Measurements from ENCODE around the gene CACNA2D4.

CACNA2D4 gene

GRCh38 chr12:1800401-1801302 lies 117.8 kb downstream of the CACNA2D4 start:
- no peak for DNase-seq

DNA sequence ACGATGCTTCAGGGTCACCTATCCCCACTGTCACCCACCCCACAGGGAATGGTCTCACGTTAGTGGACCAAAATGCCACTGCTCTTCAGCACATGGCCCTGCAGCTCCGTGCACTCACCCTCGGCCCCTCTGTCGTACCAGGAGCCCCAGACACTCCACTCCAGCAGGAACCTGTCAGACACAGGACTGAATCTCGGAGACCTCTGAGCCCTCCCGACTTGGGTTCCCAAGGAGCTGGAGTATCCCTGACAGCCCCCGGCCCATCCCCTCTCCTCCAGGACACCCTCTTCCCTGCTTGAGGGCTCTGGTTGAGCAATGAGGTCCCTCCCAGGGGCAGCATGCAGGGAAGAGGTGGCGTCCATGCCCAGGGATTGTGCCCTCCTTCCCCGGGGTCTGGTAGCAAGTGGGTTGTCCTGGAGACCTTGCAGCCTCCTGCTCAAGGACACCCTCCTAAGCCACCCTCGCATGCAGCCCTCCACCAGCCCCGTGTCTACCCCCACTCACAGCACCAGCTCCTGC lies 118.5 kb downstream of the CACNA2D4 start:
- no peak for DNase-seq

- DNase-seq: no peak
These were observed 119.2 kb downstream of the CACNA2D4 start for GRCh38 chr12:1799051-1799881.

- DNase-seq: no peak
These were observed 119.8 kb downstream of the CACNA2D4 start for GRCh38 chr12:1798641-1799020.

- DNase-seq: no peak
These were observed 120.3 kb downstream of the CACNA2D4 start for GRCh38 chr12:1797991-1798640.

GRCh38 chr12:1797011-1797901 lies 121.2 kb downstream of the CACNA2D4 start:
- DNase-seq: peak; percentile 82

DNA sequence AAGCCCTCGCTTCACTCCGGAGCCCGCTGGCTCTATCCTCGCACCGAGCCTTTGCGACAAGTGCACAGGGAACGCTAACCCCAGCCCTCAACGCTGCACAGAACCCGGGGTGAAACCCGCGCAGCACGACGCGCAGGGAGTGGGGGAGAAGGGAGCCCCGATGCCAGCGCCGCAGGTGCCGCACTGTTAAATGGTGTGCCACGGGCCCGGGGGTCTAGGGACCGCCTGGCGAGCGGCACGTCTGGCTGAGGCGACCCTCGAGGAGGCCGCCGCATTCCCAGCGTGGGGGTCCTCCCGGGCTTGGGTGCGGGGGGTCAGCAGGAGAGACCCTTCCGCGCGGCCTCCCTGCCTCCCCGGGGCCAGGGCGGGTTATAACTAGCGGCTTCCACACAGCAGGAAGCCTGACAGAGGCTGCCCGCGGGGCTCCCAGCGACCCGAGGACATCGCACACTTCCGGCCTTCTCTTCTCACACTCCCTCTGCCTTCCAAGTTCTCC lies 121.9 kb downstream of the CACNA2D4 start:
- DNase-seq: no peak

DNA sequence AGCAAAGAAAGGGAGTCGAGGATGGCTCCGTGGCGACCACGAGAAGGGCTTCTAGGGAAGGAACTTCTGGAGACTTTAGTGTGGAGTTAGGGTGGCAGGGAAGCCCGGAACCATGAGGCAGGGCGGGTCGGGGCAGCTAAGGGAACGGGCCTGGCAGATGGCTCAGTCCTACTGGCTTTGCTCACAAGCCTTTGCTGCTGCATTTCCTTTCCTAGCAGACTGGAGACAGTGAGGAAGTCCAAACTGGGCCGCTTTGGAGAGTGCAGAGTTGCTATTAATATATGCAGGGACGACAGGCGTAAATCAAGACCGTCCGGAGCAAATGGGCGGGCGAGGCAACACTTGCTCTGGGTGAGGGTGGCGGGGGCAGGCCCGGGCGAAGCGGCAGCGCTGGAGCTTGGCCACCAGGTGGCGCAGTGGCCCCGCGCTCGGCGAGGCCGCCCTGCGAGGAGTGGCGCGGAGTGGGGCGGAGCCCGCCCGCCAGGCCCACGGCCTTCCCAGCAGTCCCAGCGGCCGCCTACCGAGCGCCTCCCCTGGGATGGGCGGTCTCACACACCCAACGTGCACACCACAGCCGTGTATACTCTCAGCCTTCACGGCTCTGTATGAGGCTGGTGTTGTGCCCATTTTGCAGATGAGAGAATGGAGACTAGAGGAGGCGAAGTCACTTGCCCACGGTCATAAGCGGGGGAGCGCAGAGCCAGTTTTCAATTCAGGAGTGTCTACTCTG lies 122.5 kb downstream of the CACNA2D4 start:
- DNase-seq: peak; percentile 89

DNA sequence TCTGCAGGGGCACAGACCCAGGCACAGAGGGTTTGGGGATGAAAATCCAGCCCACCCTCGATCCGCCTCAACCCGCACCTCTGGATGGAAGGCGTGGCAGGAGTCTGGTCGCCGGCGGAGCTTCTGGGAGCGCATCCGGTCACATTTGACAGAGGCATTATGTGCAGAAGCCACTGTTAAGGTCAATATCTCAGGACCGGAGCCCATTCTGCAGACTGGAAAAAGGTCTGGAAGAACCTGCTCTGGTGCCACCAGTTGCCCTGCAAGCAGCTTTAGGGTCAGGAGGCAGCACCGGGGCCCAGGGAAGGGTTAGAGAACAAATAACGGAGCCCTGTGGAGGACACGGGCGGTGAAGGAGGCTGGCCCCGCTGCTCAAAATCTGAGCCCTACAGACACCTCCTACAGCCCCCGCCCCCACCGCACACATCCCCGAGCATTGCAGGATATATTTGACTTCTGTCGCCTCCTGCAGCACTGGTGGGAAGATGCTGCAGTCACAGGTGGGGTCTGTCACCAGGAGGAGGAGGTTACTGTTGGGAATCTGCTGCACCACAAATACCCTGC lies 123.1 kb downstream of the CACNA2D4 start:
- no peak for DNase-seq

GRCh38 chr12:1794440-1795090 lies 123.9 kb downstream of the CACNA2D4 start:
- DNase-seq: no peak

DNA sequence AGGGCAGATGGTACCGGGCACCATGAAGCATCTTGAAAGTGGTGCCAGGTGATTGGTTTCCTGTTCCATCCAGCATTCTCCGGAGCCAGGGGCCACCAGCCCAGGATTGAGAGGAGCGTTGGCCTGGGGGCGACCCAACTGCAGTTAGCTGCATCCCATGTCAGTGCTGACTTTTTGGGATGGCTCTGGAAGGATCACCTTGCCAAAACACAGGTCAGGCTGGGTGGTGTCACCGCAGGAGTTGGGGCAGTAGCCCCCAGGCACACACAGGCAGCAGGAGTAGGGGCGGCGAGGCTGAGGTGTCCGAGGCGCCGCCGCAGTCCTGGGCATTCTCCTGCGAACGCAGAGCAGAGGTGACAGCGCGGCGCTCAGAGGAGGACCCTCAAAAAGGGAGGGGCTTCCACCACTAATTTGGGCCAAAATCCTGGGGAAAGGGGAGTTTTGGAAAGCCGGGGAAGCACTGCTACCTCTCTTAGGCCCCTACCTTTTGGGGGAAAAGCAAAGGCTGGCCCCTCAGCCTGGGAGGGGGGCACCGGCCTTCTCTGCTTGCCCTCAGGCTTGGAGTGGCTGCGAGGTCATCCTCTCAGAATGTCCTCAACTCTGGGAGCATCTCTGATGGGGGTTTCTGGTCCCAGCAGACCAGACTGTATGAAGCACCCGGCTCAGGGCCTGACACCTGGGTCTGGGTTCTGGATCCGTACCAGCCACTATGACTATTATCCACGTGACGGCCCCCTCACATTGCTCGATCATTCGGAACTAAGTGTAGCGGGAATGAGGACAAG lies 124.8 kb downstream of the CACNA2D4 start:
- no peak for DNase-seq

DNA sequence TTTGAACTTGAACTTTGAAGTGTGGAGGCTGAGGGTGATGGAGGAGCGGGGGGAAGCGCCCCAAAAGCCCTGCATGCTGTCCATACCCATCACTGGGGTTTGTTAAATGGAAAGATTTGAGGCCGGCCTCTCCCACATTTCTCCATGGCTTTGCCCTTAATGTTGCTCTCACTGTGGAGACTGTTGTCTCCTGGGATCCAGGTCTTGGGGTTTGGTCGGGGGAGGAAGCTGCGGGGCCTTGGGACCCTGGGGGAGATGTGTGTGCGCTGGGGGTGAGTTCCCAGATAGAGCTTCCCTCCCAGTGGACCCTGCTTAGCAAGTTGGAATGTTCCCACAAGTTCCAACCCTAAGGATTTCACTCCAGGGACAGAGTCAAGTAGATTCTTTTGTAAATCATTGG lies 126.0 kb downstream of the CACNA2D4 start:
- DNase-seq: no peak

DNA sequence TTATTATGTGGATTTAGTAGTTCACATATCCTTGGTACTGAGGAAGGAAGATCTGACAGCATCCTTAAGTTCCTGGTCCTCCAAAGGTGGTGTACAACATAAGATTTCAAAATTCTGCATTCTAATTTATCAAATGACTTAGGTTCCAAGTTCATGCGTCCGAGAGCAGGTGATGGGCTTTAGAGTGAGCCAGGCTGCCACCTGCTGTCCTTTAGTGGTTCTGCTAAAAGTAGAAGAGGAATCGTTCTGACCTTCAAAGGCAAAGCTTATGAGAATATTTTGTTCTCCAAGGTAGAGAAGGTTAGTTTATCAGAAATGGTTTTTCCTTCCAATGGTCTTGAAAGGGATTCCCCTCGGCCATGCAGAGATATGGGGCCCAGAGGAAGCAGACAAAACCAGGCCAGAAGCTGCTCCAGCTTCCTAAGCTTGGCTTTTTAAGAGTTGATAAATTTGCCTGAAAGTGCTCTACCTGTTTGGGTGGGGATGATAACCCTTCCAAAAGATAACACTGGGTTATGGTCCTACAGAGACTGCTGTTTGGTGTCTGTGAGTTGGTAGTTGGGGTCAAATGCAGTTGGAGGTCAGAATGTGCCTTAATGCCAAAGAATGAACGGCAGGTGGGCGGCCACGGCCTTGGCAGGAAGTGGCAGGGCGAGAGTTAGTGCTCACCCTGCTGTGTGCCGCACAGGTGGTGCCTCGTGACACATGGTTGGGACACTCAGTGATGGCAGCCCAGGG lies 127.2 kb downstream of the CACNA2D4 start:
- DNase-seq: no peak

DNA sequence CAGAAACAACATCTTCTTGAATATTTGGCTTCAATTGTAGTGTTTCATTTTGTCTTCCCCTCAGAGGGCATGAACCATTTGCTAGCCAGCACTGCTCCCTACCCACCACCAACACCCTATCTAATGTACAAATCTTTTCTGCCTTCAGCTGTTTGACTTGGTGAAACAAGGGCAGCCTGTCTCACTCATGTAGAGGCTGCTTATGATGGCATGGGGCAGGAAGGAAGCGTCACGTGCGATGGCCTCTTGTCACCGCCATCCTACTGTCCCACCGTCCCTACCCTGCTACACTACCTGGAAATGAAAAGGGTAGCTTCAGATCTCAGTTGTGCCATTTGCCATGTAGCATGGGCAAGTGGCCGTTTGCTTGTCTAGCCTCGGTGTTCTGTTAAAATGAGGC lies 128.0 kb downstream of the CACNA2D4 start:
- DNase-seq: no peak

- DNase-seq: no peak
These were observed 130.7 kb downstream of the CACNA2D4 start for GRCh38 chr12:1787714-1788113.

DNA sequence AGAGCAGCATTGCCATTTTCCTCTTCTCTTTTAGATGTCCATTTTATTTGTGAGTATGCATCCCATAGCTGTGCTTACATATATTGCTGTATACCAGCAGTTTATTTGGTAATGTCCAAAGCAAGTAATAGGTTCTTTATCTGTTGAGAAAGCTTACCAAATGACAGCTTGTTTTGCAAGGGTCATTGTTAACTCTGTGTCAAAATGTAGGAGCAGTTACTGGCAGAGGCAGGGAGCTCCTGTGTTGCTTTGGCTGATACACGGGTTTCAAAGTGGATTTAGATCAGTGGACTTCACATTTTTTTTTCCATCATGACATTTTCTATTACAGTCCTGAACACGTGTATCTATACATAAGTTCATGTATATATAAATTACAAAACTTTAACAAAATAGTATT lies 136.2 kb downstream of the CACNA2D4 start:
- no peak for DNase-seq

GRCh38 chr12:1781772-1782171 lies 136.7 kb downstream of the CACNA2D4 start:
- DNase-seq: no peak

GRCh38 chr12:1779783-1780182 lies 138.7 kb downstream of the CACNA2D4 start:
- no peak for DNase-seq
